Neuronal stem cell (in vitro differentiated cells): ENCODE results near the gene SLC2A14.
"Not testable (repeated sequence)": the region's sequence is repeated elsewhere in the genome, so short reads cannot be mapped to it uniquely, and the experiment has no call there.

Source experiments
- DNase-seq: peaks from one replicate; pipeline ENCODE4 v3.0.0-alpha.2; 2013; ENCODE audit warnings: low spot score
- H2AFZ ChIP-seq: one replicate; pipeline ENCODE4 v1.6.1; 2013; ENCODE audit warnings: mild to moderate bottlenecking, low read length, inconsistent platforms
- H2AK5ac ChIP-seq: 2 replicates; pipeline ENCODE4 v1.6.1; 2013; ENCODE audit warnings: low read depth, mild to moderate bottlenecking, inconsistent platforms, low read length, moderate library complexity, mixed read lengths
- H2BK120ac ChIP-seq: 2 replicates; pipeline ENCODE4 v1.6.1; 2013; ENCODE audit warnings: low read depth, mild to moderate bottlenecking, inconsistent platforms, low read length, moderate library complexity, mixed read lengths
- H2BK12ac ChIP-seq: one replicate; pipeline ENCODE4 v1.6.1; 2013; ENCODE audit warnings: low read length, inconsistent platforms
- H2BK15ac ChIP-seq: 2 replicates; pipeline ENCODE4 v1.6.1; 2013; ENCODE audit warnings: mild to moderate bottlenecking, low read length, inconsistent platforms, mixed read lengths
- H2BK5ac ChIP-seq: one replicate; pipeline ENCODE4 v1.6.1; 2013; ENCODE audit warnings: inconsistent platforms, mild to moderate bottlenecking, low read length, moderate library complexity
- H3K14ac ChIP-seq: one replicate; pipeline ENCODE4 v1.6.1; 2013; ENCODE audit warnings: low read length, inconsistent platforms
- H3K18ac ChIP-seq: 2 replicates; pipeline ENCODE4 v1.6.1; 2013; ENCODE audit warnings: low read length, inconsistent platforms
- H3K23ac ChIP-seq: 2 replicates; pipeline ENCODE4 v1.6.1; 2013; ENCODE audit warnings: low read depth, mild to moderate bottlenecking, mixed read lengths, low read length, inconsistent platforms; ENCODE audit not compliant: poor library complexity
- H3K27ac ChIP-seq: replicated peaks from 3 replicates; pipeline ENCODE4 v1.5.1; 2013; ENCODE audit warnings: low read length, inconsistent platforms
- H3K27me3 ChIP-seq, 3 experiments: 2 replicates each; pipeline ENCODE4 v1.6.1; 2013; ENCODE audit warnings: low read length in 3 of 3, mild to moderate bottlenecking in 2 of 3, inconsistent platforms in 1 of 3, low read depth in 1 of 3, mixed read lengths in 1 of 3, moderate library complexity in 1 of 3; ENCODE audit not compliant: control insufficient read depth in 3 of 3, insufficient read depth in 3 of 3
- H3K36me3 ChIP-seq, 2 donors: replicated peaks in 1 of 2; 2 replicates each; pipeline ENCODE4 v1.6.1; 2013; ENCODE audit warnings: low read length in 2 of 2; ENCODE audit not compliant: control insufficient read depth in 2 of 2, insufficient read depth in 2 of 2
- H3K4ac ChIP-seq: 2 replicates; pipeline ENCODE4 v1.6.1; 2013; ENCODE audit warnings: inconsistent platforms, mild to moderate bottlenecking, low read length, moderate library complexity
- H3K4me1 ChIP-seq, 2 donors: 1 replicate in 1 of 2; 2 replicates in 1 of 2; pipeline ENCODE4 v1.6.1; 2013; ENCODE audit warnings: low read length in 2 of 2, low read depth in 1 of 2; ENCODE audit not compliant: control insufficient read depth in 2 of 2, insufficient read depth in 1 of 2
- H3K4me2 ChIP-seq: one replicate; pipeline ENCODE4 v1.6.1; 2013; ENCODE audit warnings: mild to moderate bottlenecking, low read length, inconsistent platforms; ENCODE audit not compliant: insufficient read depth, poor library complexity, severe bottlenecking
- H3K4me3 ChIP-seq, 2 donors: 2 replicates each; pipeline ENCODE4 v1.5.1; 2013; ENCODE audit warnings: low read length in 2 of 2, mild to moderate bottlenecking in 2 of 2, inconsistent platforms in 1 of 2, moderate library complexity in 1 of 2
- H3K79me1 ChIP-seq: one replicate; pipeline ENCODE4 v1.6.1; 2013; ENCODE audit warnings: low read depth, mild to moderate bottlenecking, inconsistent platforms, low read length, moderate library complexity
- H3K9ac ChIP-seq: one replicate; pipeline ENCODE4 v1.6.1; 2013; ENCODE audit warnings: mild to moderate bottlenecking, low read depth, low read length, inconsistent platforms; ENCODE audit not compliant: poor library complexity
- H3K9me3 ChIP-seq, 2 donors: replicated peaks in 1 of 2; 2 replicates each; pipeline versions ENCODE3 to v1.6.1; 2013; ENCODE audit warnings: low read length in 2 of 2, mild to moderate bottlenecking in 2 of 2, inconsistent platforms in 1 of 2, low read depth in 1 of 2, mixed read lengths in 1 of 2, moderate library complexity in 1 of 2; ENCODE audit not compliant: control insufficient read depth in 2 of 2, insufficient read depth in 1 of 2
- H4K8ac ChIP-seq: one replicate; pipeline ENCODE4 v1.6.1; 2013; ENCODE audit warnings: low read depth, mild to moderate bottlenecking, inconsistent platforms, low read length, moderate library complexity
- H4K91ac ChIP-seq: one replicate; pipeline ENCODE4 v1.6.1; 2013; ENCODE audit warnings: low read length, low read depth, mild to moderate bottlenecking, inconsistent platforms; ENCODE audit not compliant: poor library complexity
- WGBS, 2 donors: extraction: QIAGEN DNeasy Blood & Tissue Kit; methylation state at CpG; one replicate each; pipeline ENCODE4 v1.1.7; 2013; ENCODE audit warnings: missing lambda C conversion rate in 2 of 2, mixed read lengths in 1 of 2; ENCODE audit not compliant: insufficient read length in 2 of 2, insufficient replicate concordance in 1 of 2; ENCODE audit errors: extremely low coverage in 2 of 2; 5-methylcytosine and 5-hydroxymethylcytosine counted together

Gene SLC2A14

GRCh38 chr12:7848098-7848422 is 24.7 kb downstream of the SLC2A14 start:
- H3K14ac ChIP-seq, H3K27me3 ChIP-seq, H4K8ac ChIP-seq, DNase-seq, H3K4me3 ChIP-seq, H3K18ac ChIP-seq, H2AFZ ChIP-seq, H2BK120ac ChIP-seq, H3K36me3 ChIP-seq, H4K91ac ChIP-seq, H3K9ac ChIP-seq, H2BK15ac ChIP-seq, H3K9me3 ChIP-seq, H2BK5ac ChIP-seq, H3K4me1 ChIP-seq, H3K23ac ChIP-seq, H3K4ac ChIP-seq, H3K79me1 ChIP-seq, H3K4me2 ChIP-seq, H3K27ac ChIP-seq, H2BK12ac ChIP-seq, H2AK5ac ChIP-seq: not testable (repeated sequence)
- no CpG with 5 or more reads among the region's 2 CpGs for WGBS, 2 donors

GRCh38 chr12:7847226-7848097 is 25.3 kb downstream of the SLC2A14 start:
- not testable (repeated sequence) for H2AK5ac ChIP-seq, H3K36me3 ChIP-seq, H2BK5ac ChIP-seq, H3K27me3 ChIP-seq, H3K4ac ChIP-seq, H4K8ac ChIP-seq, H3K4me2 ChIP-seq, H3K14ac ChIP-seq, H3K4me1 ChIP-seq, H2AFZ ChIP-seq, H3K9me3 ChIP-seq, H3K27ac ChIP-seq, DNase-seq, H2BK12ac ChIP-seq, H2BK15ac ChIP-seq, H3K79me1 ChIP-seq, H3K18ac ChIP-seq, H4K91ac ChIP-seq, H3K23ac ChIP-seq, H3K4me3 ChIP-seq, H3K9ac ChIP-seq, H2BK120ac ChIP-seq
- no CpG with 5 or more reads among the region's 4 CpGs for WGBS, 2 donors

GRCh38 chr12:7844116-7844515 is 28.6 kb downstream of the SLC2A14 start:
- peaks cover 2 to 3% of the 10 kb centered on the region in 2 donors for H3K4me1 ChIP-seq
- H2AFZ ChIP-seq, result no peak overlapping the region
- no peak overlapping the region for H3K14ac ChIP-seq
- DNase-seq, result no peak
- WGBS, 2 donors, result no CpG with 5 or more reads among the region's 5 CpGs
- no peak overlapping the region for H3K4me3 ChIP-seq
- H3K23ac ChIP-seq, result no peak overlapping the region
- H2BK12ac ChIP-seq, result no peak overlapping the region
- H3K27ac ChIP-seq, result no peak overlapping the region
- H3K9ac ChIP-seq, result no peak overlapping the region
- H3K4ac ChIP-seq, result no peak overlapping the region
- H3K18ac ChIP-seq, result no peak overlapping the region
- no peak overlapping the region for H2BK120ac ChIP-seq
- no peak overlapping the region for H2BK15ac ChIP-seq
- H4K8ac ChIP-seq, result no peak overlapping the region
- no peak overlapping the region for H3K4me2 ChIP-seq
- no peaks in the 10 kb centered on the region for H3K79me1 ChIP-seq
- H3K36me3 ChIP-seq, result no peaks in the 10 kb centered on the region
- no peak overlapping the region for H2AK5ac ChIP-seq
- no peak overlapping the region for H2BK5ac ChIP-seq
- H3K9me3 ChIP-seq, result no peaks in the 10 kb centered on the region
- H3K27me3 ChIP-seq, result no peaks in the 10 kb centered on the region
- H4K91ac ChIP-seq, result no peak overlapping the region

- not testable (repeated sequence) for H3K36me3 ChIP-seq, H3K9me3 ChIP-seq, H2BK5ac ChIP-seq, H4K8ac ChIP-seq, H3K9ac ChIP-seq, H2AFZ ChIP-seq, H2BK120ac ChIP-seq, H3K4me3 ChIP-seq, H3K18ac ChIP-seq, H2BK12ac ChIP-seq, H4K91ac ChIP-seq, H2BK15ac ChIP-seq, H3K4ac ChIP-seq, H3K27ac ChIP-seq, DNase-seq, H3K23ac ChIP-seq, H3K4me1 ChIP-seq, H3K27me3 ChIP-seq, H3K4me2 ChIP-seq, H2AK5ac ChIP-seq, H3K14ac ChIP-seq, H3K79me1 ChIP-seq
- WGBS, 2 donors, result no CpG with 5 or more reads among the region's 9 CpGs
These were observed 29.1 kb downstream of the SLC2A14 start for GRCh38 chr12:7843583-7843982.
